Measurements from ENCODE around the gene KCNJ14.

The KCNJ14 gene

DNA sequence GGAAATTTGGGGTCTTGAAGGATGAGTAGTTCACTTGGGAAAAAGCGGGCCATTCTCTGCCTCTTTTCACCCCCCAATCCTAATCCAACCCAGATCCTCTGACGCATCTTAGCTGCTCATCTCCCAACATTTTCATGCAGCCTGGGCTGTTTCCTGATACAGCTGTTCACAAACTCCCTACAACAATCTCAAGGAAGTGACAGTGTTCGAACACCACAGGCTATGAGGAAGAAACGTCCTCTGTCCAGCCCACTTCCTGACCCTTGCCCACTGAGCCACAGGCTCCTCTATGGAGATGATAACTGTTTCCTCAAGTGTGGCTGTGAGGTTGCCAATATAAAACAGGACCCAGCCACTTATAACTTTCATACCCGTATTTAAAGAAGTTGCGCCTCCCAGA lies 40.0 kb downstream of the KCNJ14 start:
- POLR2A ChIA-PET (ENCODE audit: low non-redundant PET), result no interaction called here
- CTCF ChIA-PET, result no interaction called here
- H3K27ac ChIP-seq, result no peak overlapping the region
- no peak for DNase-seq (ENCODE audit: low spot score)
- TF ChIP-seq, protein P1, sequence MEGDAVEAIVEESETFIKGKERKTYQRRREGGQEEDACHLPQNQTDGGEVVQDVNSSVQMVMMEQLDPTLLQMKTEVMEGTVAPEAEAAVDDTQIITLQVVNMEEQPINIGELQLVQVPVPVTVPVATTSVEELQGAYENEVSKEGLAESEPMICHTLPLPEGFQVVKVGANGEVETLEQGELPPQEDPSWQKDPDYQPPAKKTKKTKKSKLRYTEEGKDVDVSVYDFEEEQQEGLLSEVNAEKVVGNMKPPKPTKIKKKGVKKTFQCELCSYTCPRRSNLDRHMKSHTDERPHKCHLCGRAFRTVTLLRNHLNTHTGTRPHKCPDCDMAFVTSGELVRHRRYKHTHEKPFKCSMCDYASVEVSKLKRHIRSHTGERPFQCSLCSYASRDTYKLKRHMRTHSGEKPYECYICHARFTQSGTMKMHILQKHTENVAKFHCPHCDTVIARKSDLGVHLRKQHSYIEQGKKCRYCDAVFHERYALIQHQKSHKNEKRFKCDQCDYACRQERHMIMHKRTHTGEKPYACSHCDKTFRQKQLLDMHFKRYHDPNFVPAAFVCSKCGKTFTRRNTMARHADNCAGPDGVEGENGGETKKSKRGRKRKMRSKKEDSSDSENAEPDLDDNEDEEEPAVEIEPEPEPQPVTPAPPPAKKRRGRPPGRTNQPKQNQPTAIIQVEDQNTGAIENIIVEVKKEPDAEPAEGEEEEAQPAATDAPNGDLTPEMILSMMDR (conservative IDR thresholded peaks at IDR 0.05; ENCODE audit: low read depth), result no peak

DNA sequence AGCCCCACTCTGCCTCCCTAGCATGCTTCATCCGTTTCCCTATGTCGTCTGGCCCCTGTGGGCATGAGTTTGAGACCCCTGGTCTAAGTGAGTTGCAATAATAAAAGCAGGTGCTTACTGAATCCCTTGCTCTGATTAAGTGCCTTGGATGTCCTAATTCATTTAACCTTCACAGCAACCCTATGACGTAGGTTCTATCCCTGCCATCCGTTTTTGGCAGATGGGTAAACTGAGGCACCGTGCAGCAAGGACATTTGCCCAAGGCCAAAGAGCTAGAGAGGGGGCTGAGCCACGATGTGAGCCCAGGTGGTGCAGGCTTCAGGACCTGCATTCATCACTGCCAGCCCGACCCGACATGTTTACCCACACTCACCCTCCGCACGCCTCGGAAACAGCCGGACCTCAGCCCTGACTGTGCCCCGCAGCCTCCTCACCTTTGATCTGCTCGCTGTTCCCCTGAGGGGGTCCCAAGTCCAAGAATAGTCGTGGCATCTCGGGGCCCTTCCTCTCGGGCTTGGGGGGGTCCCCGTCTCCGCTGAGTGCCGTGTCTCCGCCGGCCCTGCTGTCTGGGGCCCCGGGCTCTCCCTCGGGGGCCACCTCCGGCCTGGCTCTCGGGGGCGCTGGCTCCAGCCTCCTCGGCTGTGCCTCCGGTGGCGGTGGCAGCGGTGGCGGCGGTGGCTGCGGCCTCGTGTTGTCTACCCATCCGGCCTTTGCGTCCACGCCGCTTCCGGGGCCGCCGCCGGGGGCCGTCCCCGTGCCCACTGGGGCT lies 41.8 kb downstream of the KCNJ14 start:
- POLR2A ChIA-PET (ENCODE audit: low non-redundant PET), result interaction anchor here (0.5 kb wide), 1 partner anchor 16 kb away, joined by 3 read pairs; no protein-coding TSS in a partner anchor
- H3K27ac ChIP-seq, result 0 out of 2 replicates have a peak overlapping the region, but pooled peaks have one; percentile 17
- CTCF ChIA-PET, result interaction anchor here (0.6 kb wide), 2 partner anchors 8 to 232 kb away, joined by 3 to 4 read pairs; no protein-coding TSS in a partner anchor
- TF ChIP-seq, protein P1 (conservative IDR thresholded peaks at IDR 0.05; ENCODE audit: low read depth), result no peak
- no peak for DNase-seq (ENCODE audit: low spot score)

DNA sequence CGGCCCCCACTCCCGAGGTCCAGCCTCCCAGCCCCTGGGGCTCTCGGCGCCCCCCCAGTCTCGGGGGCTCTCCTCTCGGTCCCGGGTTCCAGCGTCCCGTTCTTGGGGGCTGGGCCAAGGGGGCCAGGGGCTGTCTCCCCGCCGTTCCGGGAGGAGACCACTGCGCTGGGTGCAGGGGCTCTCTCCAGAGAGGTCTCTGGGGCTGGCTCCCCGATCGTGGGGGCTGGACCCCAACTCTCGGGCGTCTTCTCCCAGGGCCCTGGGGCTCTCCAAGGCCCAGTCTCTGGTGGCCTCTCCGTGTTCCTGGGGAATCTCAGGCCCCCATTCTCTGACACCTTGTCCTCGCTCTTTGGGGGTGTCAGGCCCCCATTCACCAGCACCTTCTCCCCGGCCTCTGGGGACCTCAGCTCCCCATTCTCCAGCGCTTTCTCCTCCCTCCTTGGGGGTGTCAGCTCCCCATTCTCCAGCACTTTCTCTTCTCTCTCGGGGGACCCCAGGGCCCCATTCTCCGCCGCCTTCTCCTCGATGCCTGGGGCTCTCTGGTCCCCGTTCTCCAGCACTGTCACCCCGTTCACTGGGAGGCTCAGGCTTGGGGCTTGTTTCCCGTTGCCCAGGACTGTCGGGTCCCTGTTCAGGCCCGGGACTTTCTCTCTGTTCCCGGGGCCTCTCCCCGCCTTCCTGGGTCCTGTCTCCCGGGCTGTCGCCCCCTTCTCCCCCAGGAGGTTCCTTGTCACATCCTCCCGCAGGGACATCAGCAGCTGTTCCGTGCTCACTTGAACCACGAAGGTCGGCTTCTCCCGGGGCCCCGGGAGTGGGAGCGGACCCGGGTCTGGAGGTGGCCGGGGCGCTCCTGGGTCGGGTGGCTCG lies 42.6 kb downstream of the KCNJ14 start:
- ChIA-PET CTCF (interaction anchor here (0.6 kb wide), 3 partner anchors 9 to 233 kb away, joined by 3 to 4 read pairs (median 3); no protein-coding TSS in a partner anchor), POLR2A (ENCODE audit: low non-redundant PET) (interaction anchor here (0.5 kb wide), 1 partner anchor 17 kb away, joined by 3 read pairs; no protein-coding TSS in a partner anchor)
- TF ChIP-seq, protein P1 (conservative IDR thresholded peaks at IDR 0.05; ENCODE audit: low read depth), result no peak
- no peak overlapping the region for H3K27ac ChIP-seq
- DNase-seq (ENCODE audit: low spot score), result no peak

DNA sequence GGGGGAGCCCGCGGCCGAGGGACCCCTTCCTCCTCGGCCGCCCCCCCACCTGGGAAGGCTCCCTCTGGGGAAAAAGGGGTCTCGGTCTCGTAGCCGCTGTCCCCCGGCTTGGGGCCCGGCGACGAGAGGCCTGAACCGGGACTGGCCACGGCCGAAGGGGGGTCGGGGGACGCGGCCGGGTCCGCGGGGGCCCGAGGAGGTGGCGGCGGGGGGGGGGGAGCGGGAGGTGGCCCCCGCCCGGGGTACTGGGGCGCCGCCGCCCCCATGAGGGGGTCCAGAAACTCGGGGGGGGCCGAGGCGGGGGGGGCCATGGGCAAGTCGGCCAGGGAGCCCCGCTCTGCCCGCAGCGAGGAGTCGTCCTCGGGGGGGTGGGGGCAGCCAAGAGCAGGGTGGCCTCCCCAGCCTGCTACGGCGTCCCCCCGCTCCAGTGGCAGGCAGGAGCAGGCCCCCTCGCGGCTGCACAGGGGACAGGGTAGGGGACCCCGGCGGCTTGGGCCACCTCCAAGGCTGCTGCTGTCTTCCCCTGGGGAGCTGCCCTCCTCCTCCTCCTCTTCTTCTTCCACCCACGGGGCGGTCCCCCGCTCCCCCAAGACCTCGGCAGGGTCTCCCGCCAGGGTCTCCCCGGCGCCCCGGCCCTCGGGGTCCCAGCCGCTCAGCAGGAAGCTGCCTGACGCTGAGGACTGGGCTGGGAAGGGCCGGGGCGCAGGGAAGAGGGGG lies 43.4 kb downstream of the KCNJ14 start:
- POLR2A ChIA-PET (ENCODE audit: low non-redundant PET), result no interaction called here
- CTCF ChIA-PET, result interaction anchor here (0.6 kb wide), 2 partner anchors 18 to 23 kb away, joined by 3 read pairs; no protein-coding TSS in a partner anchor
- TF ChIP-seq, protein P1 (conservative IDR thresholded peaks at IDR 0.05; ENCODE audit: low read depth), result no peak
- DNase-seq (ENCODE audit: low spot score), result no peak
- no peak overlapping the region for H3K27ac ChIP-seq

DNA sequence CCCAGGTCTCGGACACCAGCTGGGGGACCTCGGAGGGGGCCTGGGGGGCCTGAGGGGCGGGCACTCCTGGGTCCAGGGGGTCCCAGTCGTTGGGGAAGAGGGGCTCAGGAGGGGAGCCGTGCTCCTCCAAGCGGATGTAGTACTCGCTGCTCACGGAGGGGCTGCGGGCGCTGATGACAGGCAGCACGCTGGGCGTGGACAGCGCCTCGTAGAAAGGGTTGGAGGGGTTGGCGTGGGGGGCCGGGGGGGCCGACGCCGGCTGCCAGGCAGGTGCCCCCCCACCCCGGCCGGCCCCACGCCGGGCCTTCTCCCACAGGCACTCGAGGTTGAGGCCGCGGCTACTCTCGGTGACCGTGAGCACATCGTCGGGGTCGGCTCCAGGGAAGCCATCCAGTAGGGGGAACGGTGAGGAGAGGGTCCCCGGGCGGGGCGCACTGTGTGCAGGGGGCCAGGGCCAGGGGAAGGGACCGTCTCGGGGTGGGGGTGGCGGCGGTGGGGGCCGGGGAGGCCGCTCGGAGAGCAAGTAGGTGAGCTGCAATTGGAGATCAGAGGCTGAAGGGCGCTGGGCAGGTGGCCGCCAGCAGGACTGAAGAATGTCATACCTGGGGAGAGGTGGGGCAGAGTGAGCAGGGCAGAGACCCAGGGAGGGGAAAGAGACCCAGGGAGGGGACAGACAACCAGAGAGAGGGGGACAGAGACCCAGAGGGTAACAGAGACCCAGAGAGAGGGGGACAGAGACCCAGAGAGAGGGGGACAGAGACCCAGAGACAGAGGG lies 44.1 kb downstream of the KCNJ14 start:
- TF ChIP-seq, protein P1 (conservative IDR thresholded peaks at IDR 0.05; ENCODE audit: low read depth), result no peak
- no peak for DNase-seq (ENCODE audit: low spot score)
- POLR2A ChIA-PET (ENCODE audit: low non-redundant PET), result no interaction called here
- CTCF ChIA-PET, result interaction anchor here (0.6 to 0.7 kb wide), 2 partner anchors 22 to 1678 kb away, joined by 3 read pairs; no protein-coding TSS in a partner anchor
- H3K27ac ChIP-seq, result no peak overlapping the region

All from RWPE1 (cell line).